ENCODE data around the gene BEND4.
"Not testable (repeated sequence)": the region's sequence is repeated elsewhere in the genome, so short reads cannot be mapped to it uniquely, and the experiment has no call there.

The BEND4 gene

GRCh38 chr4:42152507-42153504 lies at the start of gene BEND4:
Gene BEND4 (minus strand): TSS chr4:42152655. CDS start chr4:42152143, 512 bp downstream.
- DNase-seq (ENCODE audit: low read depth), result no peak

DNA sequence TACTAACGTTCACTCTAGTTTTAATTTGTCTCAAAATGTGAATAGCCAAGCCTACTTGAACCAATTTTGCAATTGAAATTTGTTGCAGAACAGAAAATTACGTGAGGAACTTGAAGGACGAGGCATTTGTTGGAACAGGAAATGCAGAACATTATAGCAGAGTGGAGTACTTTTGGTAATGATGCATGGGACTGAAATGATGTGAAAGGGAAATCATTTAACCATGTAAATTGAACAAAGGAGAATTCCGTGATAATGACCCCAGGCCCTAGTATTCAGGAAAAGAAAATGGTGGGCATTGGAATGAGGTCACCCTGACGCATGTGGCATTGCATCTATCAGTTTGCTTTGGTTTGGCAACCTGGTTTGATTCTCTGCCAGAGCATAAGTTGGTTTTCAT lies 44.9 kb upstream of the BEND4 start:
- DNase-seq (ENCODE audit: low read depth), result no peak

GRCh38 chr4:42172921-42173320 lies 20.5 kb upstream of the BEND4 start:
- no peak for DNase-seq (ENCODE audit: low read depth)

- no peak for DNase-seq (ENCODE audit: low read depth)
Measured at GRCh38 chr4:42172128-42172790, 19.8 kb upstream of the BEND4 start.

- no peak for DNase-seq (ENCODE audit: low read depth)
Measured at GRCh38 chr4:42167709-42168108, 15.3 kb upstream of the BEND4 start.

DNA sequence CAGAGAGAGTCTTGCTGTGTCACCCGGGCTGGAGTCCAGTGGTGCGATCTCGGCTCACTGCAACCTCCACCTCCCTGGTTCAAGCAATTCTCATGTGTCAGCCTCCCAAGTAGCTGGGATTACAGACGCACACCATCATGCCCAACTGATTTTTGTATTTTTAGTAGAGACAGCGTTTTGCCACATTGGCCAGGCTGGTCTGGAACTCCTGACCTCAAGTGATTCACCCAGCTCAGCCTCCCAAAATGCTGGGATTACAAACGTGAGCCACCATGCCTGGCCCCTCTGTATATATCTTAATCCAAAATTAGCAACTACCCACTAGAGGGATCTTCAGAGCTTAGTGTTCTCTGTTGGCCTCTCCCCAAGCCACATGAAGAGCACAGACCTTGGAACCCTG lies 13.7 kb upstream of the BEND4 start:
- DNase-seq (ENCODE audit: low read depth), result not testable (repeated sequence)

DNA sequence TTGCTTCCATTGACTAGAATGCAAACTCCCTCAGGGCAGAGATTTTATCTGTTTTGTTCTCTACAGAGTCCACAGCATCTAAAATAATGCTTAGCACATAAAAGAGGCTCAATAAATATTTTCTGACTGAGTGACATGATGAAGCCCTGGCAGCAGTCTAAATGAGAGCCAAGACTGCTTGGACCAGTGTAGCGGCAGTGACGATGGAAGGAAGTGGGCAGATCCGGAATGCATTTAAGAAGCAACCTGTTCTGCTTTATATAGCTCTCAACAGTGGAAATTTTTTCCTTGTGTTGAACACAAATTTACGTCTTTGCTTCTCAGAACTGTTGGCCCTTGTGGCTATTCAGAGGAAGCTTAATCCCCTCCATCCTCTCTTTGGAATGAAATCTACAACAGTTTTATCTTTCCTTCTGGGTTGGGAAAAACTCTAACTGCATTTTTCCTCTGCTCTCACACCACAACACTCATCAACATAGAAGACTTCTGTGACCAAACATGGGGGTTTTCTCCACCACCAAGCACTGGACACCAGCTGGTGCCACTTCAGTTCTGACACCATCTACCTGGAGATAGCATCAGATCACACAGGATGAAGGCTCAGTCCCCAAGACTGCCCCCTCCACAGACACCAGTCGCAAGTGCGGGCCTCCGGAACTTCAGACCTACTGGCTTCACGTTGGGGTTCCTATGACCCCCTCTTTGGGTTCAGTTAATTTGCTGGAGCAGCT lies 7.0 kb upstream of the BEND4 start:
- no peak for DNase-seq (ENCODE audit: low read depth)

GRCh38 chr4:42151568-42152506 lies 618 bp downstream of the BEND4 start:
- peak; percentile 2 for DNase-seq (ENCODE audit: low read depth)

- DNase-seq (ENCODE audit: low read depth), result no peak
Measured at GRCh38 chr4:42150653-42151567, 1.5 kb downstream of the BEND4 start.

DNA sequence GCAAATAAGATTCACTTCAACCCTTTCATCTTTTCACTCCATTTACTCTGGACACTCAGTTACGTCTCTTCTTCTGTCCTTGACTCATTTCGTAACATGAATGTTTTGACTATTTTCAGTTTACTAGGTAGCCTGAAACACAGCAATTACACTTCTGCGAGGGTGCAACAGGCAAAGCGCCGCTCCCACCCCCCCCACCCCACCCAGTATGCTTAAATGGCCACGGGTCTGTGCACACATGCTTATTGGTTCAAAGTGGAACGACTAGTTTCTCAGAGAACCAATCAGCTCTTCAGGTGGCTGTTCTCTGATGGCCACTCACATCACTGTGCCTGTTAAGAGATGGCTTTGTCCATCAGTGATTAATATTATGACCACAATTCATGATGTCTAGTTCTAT lies 3.5 kb downstream of the BEND4 start:
- no peak for DNase-seq (ENCODE audit: low read depth)

GRCh38 chr4:42148425-42148824 lies 4.0 kb downstream of the BEND4 start:
- DNase-seq (ENCODE audit: low read depth), result no peak

- peak; percentile 17 for DNase-seq (ENCODE audit: low read depth)
Measured at GRCh38 chr4:42144028-42144427, 8.4 kb downstream of the BEND4 start.

DNA sequence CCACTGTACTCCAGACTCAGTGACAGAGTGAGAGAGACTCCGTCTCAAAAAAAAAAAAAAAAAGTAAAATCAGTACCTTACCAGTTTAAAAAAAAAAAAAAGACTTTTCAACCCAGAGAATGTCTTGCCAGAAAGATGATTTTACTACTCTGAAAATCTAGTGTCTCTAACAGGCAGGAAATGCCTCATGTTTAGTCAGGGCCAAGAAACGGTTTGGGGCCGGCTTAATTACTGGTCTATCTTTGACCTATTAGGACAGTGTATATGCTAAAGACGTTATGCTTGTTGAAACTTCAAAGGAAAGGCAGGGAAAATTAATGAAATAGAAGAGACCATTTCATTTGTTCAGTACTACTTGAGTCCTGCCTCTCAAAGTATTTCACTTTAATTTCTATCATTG lies 9.9 kb downstream of the BEND4 start:
- DNase-seq (ENCODE audit: low read depth), result peak; percentile 57

GRCh38 chr4:42136371-42136770 lies 16.1 kb downstream of the BEND4 start:
- DNase-seq (ENCODE audit: low read depth), result no peak

- no peak for DNase-seq (ENCODE audit: low read depth)
Measured at GRCh38 chr4:42133006-42133405, 19.4 kb downstream of the BEND4 start.

GRCh38 chr4:42132099-42132498 lies 20.4 kb downstream of the BEND4 start:
- DNase-seq (ENCODE audit: low read depth), result no peak

- peak; percentile 10 for DNase-seq (ENCODE audit: low read depth)
Measured at GRCh38 chr4:42123071-42123644, 29.3 kb downstream of the BEND4 start.

- DNase-seq (ENCODE audit: low read depth), result no peak
Measured at GRCh38 chr4:42122237-42122636, 30.2 kb downstream of the BEND4 start.

GRCh38 chr4:42119886-42120285 lies 32.6 kb downstream of the BEND4 start:
- DNase-seq (ENCODE audit: low read depth), result peak; percentile 3

- DNase-seq (ENCODE audit: low read depth), result no peak
Measured at GRCh38 chr4:42112846-42113245, 39.6 kb downstream of the BEND4 start.

Measured in ELR (cell line).